ENCODE data around the gene DYNLT3. TPM values are rescaled to one million over a fixed set of nuclear protein-coding genes. Genes with fewer than 3 reads are reported as not detected.

DYNLT3 gene
- total RNA-seq, 1 experiment from 2014 or later, result 5.7 TPM

DNA sequence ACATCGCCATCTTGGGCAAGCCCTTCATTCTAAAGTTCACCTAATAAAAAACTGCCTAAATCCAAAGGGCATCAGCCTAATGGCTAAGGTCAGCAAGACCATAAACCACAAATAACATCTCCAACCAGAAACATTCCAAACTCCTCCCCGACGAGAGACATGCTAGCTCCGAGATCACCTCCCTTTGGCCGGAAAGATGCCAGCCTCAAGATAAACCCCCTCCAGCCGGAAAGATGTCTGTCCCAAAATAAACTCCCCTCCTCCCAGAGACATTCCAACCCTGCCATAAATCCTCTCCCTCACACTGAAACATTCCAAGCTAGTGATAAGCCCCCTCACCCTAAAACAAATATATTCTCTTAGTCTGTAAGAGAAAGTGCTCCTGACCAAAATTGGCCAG, 13.3 kb upstream of the DYNLT3 start:
- Histone ChIP-seq H3K4me2 (ENCODE audit: insufficient read depth, insufficient read length, low read length) (no peak overlapping the region), H3K27ac (ENCODE audit: insufficient read length, low read depth, low read length) (no peak overlapping the region), H4K5ac (ENCODE audit: insufficient read length, low read depth, low read length) (no peak overlapping the region), H4K20me1 (ENCODE audit: control insufficient read depth, insufficient read depth, insufficient read length) (no peaks in the 10 kb centered on the region), H2BK120ac (ENCODE audit: low read depth, low read length, poor library complexity, severe bottlenecking) (no peak overlapping the region), H4K8ac (replicated peaks; ENCODE audit: insufficient read length, low read depth, low read length) (no peak overlapping the region), H3T11ph (ENCODE audit: low read length) (no peak overlapping the region), H3K79me2 (ENCODE audit: insufficient read depth, low read length) (no peaks in the 10 kb centered on the region), H3K27me3 (ENCODE audit: insufficient read depth, low read length) (no peaks in the 10 kb centered on the region), H2BK5ac (ENCODE audit: insufficient read length, low read length) (no peak overlapping the region), H3K79me1 (ENCODE audit: insufficient read depth, low read depth, low read length, poor library complexity, severe bottlenecking) (no peaks in the 10 kb centered on the region), H2AFZ (ENCODE audit: low read length) (no peak overlapping the region), H3K56ac (ENCODE audit: insufficient read length, low read depth, low read length) (no peak overlapping the region), H3K9me3 (ENCODE audit: control insufficient read depth, low read depth, low read length) (peaks cover 10% of the 10 kb centered on the region), H2BK20ac (ENCODE audit: low read depth, low read length, poor library complexity, severe bottlenecking) (no peak overlapping the region), H3K23me2 (ENCODE audit: insufficient read length, low read depth, low read length, poor library complexity, severe bottlenecking) (no peaks in the 10 kb centered on the region), H2BK15ac (ENCODE audit: low read depth, low read length) (no peak overlapping the region), H4K91ac (ENCODE audit: insufficient read length, low read depth, low read length) (no peak overlapping the region), H3K4me1 (ENCODE audit: insufficient read depth, low read length) (no peaks in the 10 kb centered on the region), H3K14ac (ENCODE audit: insufficient read depth, low read length) (no peak overlapping the region), H3K9ac (ENCODE audit: extremely low read depth, insufficient read length, low read length) (no peak overlapping the region), H3K23ac (ENCODE audit: insufficient read length, low read depth, low read length) (no peak overlapping the region), H2BK12ac (ENCODE audit: insufficient read length, low read depth, low read length) (no peak overlapping the region), H3K18ac (ENCODE audit: insufficient read length, low read depth, low read length) (no peak overlapping the region), H2AK5ac (ENCODE audit: insufficient read length, low read length) (no peak overlapping the region), H3K4ac (ENCODE audit: low read depth, low read length) (no peak overlapping the region)
- H3K9me3 Mint-ChIP-seq, result peaks cover 63 to 70% of the 10 kb centered on the region in 2 experiments
- H3K36me3 Mint-ChIP-seq (ENCODE audit: insufficient read depth in 1 of 3, low read depth in 3 of 3), result peaks cover 0 to 6% (median 2%) of the 10 kb centered on the region in 3 experiments; a peak in 3 of 7 replicates
- H3K4me3 Mint-ChIP-seq, result no peak overlapping the region
- H3K27me3 Mint-ChIP-seq (ENCODE audit: low read depth), result no peaks in the 10 kb centered on the region
- H3K4me1 Mint-ChIP-seq, result no peaks in the 10 kb centered on the region
- TF ChIP-seq, protein P1, sequence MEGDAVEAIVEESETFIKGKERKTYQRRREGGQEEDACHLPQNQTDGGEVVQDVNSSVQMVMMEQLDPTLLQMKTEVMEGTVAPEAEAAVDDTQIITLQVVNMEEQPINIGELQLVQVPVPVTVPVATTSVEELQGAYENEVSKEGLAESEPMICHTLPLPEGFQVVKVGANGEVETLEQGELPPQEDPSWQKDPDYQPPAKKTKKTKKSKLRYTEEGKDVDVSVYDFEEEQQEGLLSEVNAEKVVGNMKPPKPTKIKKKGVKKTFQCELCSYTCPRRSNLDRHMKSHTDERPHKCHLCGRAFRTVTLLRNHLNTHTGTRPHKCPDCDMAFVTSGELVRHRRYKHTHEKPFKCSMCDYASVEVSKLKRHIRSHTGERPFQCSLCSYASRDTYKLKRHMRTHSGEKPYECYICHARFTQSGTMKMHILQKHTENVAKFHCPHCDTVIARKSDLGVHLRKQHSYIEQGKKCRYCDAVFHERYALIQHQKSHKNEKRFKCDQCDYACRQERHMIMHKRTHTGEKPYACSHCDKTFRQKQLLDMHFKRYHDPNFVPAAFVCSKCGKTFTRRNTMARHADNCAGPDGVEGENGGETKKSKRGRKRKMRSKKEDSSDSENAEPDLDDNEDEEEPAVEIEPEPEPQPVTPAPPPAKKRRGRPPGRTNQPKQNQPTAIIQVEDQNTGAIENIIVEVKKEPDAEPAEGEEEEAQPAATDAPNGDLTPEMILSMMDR (conservative IDR thresholded peaks at IDR 0.05), result no peak
- H3K27ac Mint-ChIP-seq, result no peak overlapping the region
- no peak for DNase-seq
- no CpG with 5 or more reads among the region's 6 CpGs for WGBS (ENCODE audit: extremely low coverage, insufficient read length, low lambda C conversion rate)
